Measurements from ENCODE around the gene GRWD1. TPM values are rescaled to one million over a fixed set of nuclear protein-coding genes. Genes with fewer than 3 reads are reported as not detected.
"Not testable (repeated sequence)": the region's sequence is repeated elsewhere in the genome, so short reads cannot be mapped to it uniquely, and the experiment has no call there.

Gene GRWD1
- total and polyA plus RNA-seq, 2 donors (not counting 1 experiment from before 2014, with no cell fraction given): 10.6 to 40.7 TPM

- intact Hi-C loops (cut with micrococcal nuclease); H3K4me2 ChIP-seq (replicated peaks; ENCODE audit: low read depth, low read length, poor library complexity, severe bottlenecking); H3K27ac ChIP-seq (ENCODE audit: low read length in 2 of 2); H4K20me1 ChIP-seq (ENCODE audit: control insufficient read depth, insufficient read depth, low read length, poor library complexity, severe bottlenecking); H3K36me3 ChIP-seq (replicated peaks in 1 of 2; ENCODE audit: control extremely low read depth in 1 of 2, control insufficient read depth in 1 of 2, extremely low read depth in 1 of 2, insufficient read depth in 2 of 2, low read length in 1 of 2); ATAC-seq (ENCODE audit: low read depth); H3K4me3 ChIP-seq (ENCODE audit: control extremely low read depth in 1 of 5, extremely low read depth in 1 of 5, insufficient read depth in 1 of 5, low read depth in 2 of 5, low read length in 4 of 5); H3K4me3 Mint-ChIP-seq; H3K9me3 Mint-ChIP-seq (ENCODE audit: insufficient read depth); DNase-seq; H3K9ac ChIP-seq (ENCODE audit: low read length); H2AFZ ChIP-seq (ENCODE audit: insufficient read depth, low read depth, low read length, poor library complexity, severe bottlenecking); H3K79me2 ChIP-seq (ENCODE audit: control insufficient read depth, insufficient read depth, low read length); POLR2A ChIA-PET: not testable (repeated sequence)
- peaks cover 30 to 38% of the 10 kb centered on the region in 2 donors for H3K4me1 ChIP-seq (ENCODE audit: control insufficient read depth in 2 of 2, insufficient read depth in 2 of 2, low read length in 2 of 2)
- H3K27me3 Mint-ChIP-seq: peaks cover 14% of the 10 kb centered on the region
- CTCF ChIA-PET: interaction anchor here (1.1 to 5.5 kb wide), 11 partner anchors 8 to 174 kb away, joined by 3 to 65 read pairs (median 8); no protein-coding TSS in a partner anchor
- peak overlapping the region; percentile 7 for H3K27ac Mint-ChIP-seq
- peaks cover 0 to 22% (median 0%) of the 10 kb centered on the region in 3 donors for H3K9me3 ChIP-seq (ENCODE audit: control extremely low read depth in 1 of 3, control insufficient read depth in 2 of 3, insufficient read depth in 1 of 3, low read length in 2 of 3)
- 94% methylated on average over 3 of the region's 7 CpGs for WGBS (ENCODE audit: insufficient coverage)
- peaks cover 27% of the 10 kb centered on the region for H3K4me1 Mint-ChIP-seq
- H3K27me3 ChIP-seq (replicated peaks in 1 of 4; ENCODE audit: control extremely low read depth in 1 of 4, control insufficient read depth in 3 of 4, insufficient read depth in 4 of 4, low read length in 3 of 4): peaks cover 0 to 23% (median 10%) of the 10 kb centered on the region in 4 experiments
Measured at GRCh38 chr19:48488478-48488877, 42.7 kb downstream of the GRWD1 start.

DNA sequence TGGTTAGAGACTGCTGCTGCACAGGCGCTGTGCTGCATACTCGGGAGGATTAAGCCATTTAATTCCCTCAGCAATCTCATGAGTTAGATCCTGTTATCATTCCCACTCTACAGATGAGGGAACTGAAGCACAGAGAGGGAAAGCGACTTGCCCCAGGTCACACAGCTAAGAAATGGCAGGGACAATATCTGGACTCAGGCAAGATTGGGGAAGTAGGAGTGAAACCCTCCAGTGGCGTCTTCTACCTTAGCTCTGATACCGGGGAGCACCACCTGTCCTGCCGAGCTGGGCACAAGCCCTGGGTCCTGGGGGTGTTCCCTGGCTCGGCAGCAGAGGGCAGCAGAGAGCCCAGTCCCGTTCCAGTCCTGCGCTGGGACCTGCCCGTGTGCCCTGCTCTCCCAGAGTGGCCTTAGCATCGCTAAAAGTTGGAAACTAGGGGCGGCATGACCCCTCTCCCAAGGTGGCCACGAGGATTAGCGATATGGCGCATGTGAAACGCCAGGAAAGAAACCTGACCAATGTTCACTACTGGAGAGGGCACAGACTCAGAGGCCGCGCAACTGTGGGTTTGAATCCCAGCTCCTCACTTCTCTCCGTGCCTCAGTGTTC, 43.9 kb downstream of the GRWD1 start:
- Histone ChIP-seq H3K4me3 (ENCODE audit: control extremely low read depth in 1 of 5, extremely low read depth in 1 of 5, insufficient read depth in 1 of 5, low read depth in 2 of 5, low read length in 4 of 5) (no peak overlapping the region), H3K9me3 (ENCODE audit: control extremely low read depth in 1 of 3, control insufficient read depth in 2 of 3, insufficient read depth in 1 of 3, low read length in 2 of 3) (peaks cover 0 to 27% (median 0%) of the 10 kb centered on the region in 3 donors), H4K20me1 (ENCODE audit: control insufficient read depth, insufficient read depth, low read length, poor library complexity, severe bottlenecking) (peaks cover 6% of the 10 kb centered on the region), H3K9ac (ENCODE audit: low read length) (no peak overlapping the region), H3K4me2 (replicated peaks; ENCODE audit: low read depth, low read length, poor library complexity, severe bottlenecking) (peak overlapping the region; percentile 75), H3K27ac (ENCODE audit: low read length in 2 of 2) (no peak overlapping the region), H3K27me3 (replicated peaks in 1 of 4; ENCODE audit: control extremely low read depth in 1 of 4, control insufficient read depth in 3 of 4, insufficient read depth in 4 of 4, low read length in 3 of 4) (peaks cover 0 to 32% (median 15%) of the 10 kb centered on the region in 4 experiments), H3K36me3 (replicated peaks in 1 of 2; ENCODE audit: control extremely low read depth in 1 of 2, control insufficient read depth in 1 of 2, extremely low read depth in 1 of 2, insufficient read depth in 2 of 2, low read length in 1 of 2) (no peaks in the 10 kb centered on the region), H3K4me1 (ENCODE audit: control insufficient read depth in 2 of 2, insufficient read depth in 2 of 2, low read length in 2 of 2) (peaks cover 38 to 44% of the 10 kb centered on the region in 2 donors), H2AFZ (ENCODE audit: insufficient read depth, low read depth, low read length, poor library complexity, severe bottlenecking) (no peak overlapping the region), H3K79me2 (ENCODE audit: control insufficient read depth, insufficient read depth, low read length) (no peaks in the 10 kb centered on the region)
- ATAC-seq (ENCODE audit: low read depth) (peak; percentile 57), DNase-seq (peak; percentile 86)
- POLR2A ChIA-PET: interaction anchor here (0.5 to 1.6 kb wide), 4 partner anchors 16 to 163 kb away, joined by 4 to 15 read pairs (median 6); no protein-coding TSS in a partner anchor
- Mint-ChIP-seq H3K27me3 (peaks cover 21% of the 10 kb centered on the region), H3K27ac (peak overlapping the region; percentile 20), H3K9me3 (ENCODE audit: insufficient read depth) (no peaks in the 10 kb centered on the region), H3K4me3 (peak overlapping the region; percentile 45), H3K4me1 (peaks cover 34% of the 10 kb centered on the region)
- whole genome bisulfite sequencing (ENCODE audit: insufficient coverage): 19% methylated on average over 17 of the region's 19 CpGs
- CTCF ChIA-PET: interaction anchor here (0.6 to 5.5 kb wide), 29 partner anchors 9 to 528 kb away, joined by 3 to 65 read pairs (median 4); partner anchors contain the start of genes KDELR1, SYNGR4 and TMEM143
- peak; percentile 91 for TF ChIP-seq CTCF (IDR thresholded peaks at IDR 0.05)
- no peak for TF ChIP-seq EZH2 (IDR thresholded peaks at IDR 0.05; ENCODE audit: borderline replicate concordance, insufficient read depth, low read depth, low read length, poor library complexity, severe bottlenecking)
- intact Hi-C loops (cut with micrococcal nuclease): loop anchor here (1.0 to 10.0 kb wide), 4 partner anchors 95 to 119 kb away; partner anchors contain the start of genes GRIN2D and KDELR1

Data from B cell (primary cell).